AG04450 (cell line): ENCODE data around the gene TBCD. TPM values are rescaled to one million over a fixed set of nuclear protein-coding genes. Genes with fewer than 3 reads are reported as not detected.

ENCODE experiments used
- CTCF ChIA-PET: fragments of 300-600, 350-600 bp; formaldehyde crosslinking; extraction: SDS; loops from one replicate; lab custom pipeline; 2022; ENCODE audit warnings: antibody characterized with exemption, inconsistent platforms; lab: Charles Lee
- POLR2A ChIA-PET: fragments of 350-600 bp; formaldehyde crosslinking; extraction: SDS; loops from one replicate; lab custom pipeline; 2021; ENCODE audit warnings: antibody characterized with exemption, inconsistent platforms; lab: Yijun Ruan, JAX
- DNase-seq: peaks from one replicate; pipeline ENCODE4 v3.0.0-alpha.2; 2011; ENCODE audit warnings: low read depth, low spot score
- H3K27ac ChIP-seq: one replicate; pipeline ENCODE4 v1.5.1; 2012; ENCODE audit warnings: low read depth, low read length, control low read depth
- H3K27me3 ChIP-seq: one replicate; pipeline ENCODE4 v1.6.0; 2012; ENCODE audit warnings: low read length; ENCODE audit not compliant: control insufficient read depth, insufficient read depth
- H3K4me3 ChIP-seq: 2 replicates; pipeline ENCODE4 v1.5.1; 2011; ENCODE audit warnings: mild to moderate bottlenecking, low read depth, low read length, control low read depth
- H3K9me3 ChIP-seq: 2 replicates; pipeline ENCODE4 v1.5.1; 2012; ENCODE audit warnings: low read length; ENCODE audit not compliant: control insufficient read depth, insufficient read depth
- CTCF ChIP-seq: IDR thresholded peaks from 2 replicates; pipeline ENCODE4 v1.5.1; 2011; ENCODE audit warnings: low read depth, low read length, control low read depth, inconsistent platforms
- polyA plus RNA-seq: library from polyadenylated mRNA; depleted of rRNA; stranded (reverse); fragments of >200 nt; gene quantifications from 2 replicates; pipeline ENCODE4 v1.2.3, GENCODE V29; 2011

The TBCD gene
- polyA plus RNA-seq, 1 experiment = 28.5 TPM

DNA sequence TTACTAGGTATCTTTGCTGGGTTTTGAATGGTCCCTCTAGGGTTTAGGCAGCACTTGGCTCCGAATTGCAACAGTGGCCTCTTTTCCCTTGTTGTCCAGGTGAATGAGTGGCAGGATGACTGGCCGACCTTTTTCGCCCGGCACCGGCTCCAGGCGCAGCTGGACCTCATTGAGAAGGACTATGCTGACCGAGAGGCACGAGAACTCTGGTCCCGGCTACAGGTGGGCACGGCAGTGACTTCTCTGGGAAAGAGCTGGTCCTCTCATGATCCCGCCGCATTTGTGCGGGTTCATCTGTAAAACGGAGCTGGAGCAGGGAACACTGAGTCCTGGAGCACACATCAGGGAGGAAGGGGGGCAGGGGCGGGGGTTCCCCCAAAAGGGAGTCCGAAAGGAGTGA is 3.1 kb upstream of the TBCD start:
- POLR2A ChIA-PET = interaction anchor here (0.6 kb wide), 1 partner anchor 139 kb away, joined by 8 read pairs; no protein-coding TSS in a partner anchor
- CTCF ChIA-PET = no interaction called here
- DNase-seq = no peak

GRCh38 chr17:82750241-82750908 is 1.5 kb upstream of the TBCD start:
- Histone ChIP-seq H3K9me3 (peaks cover 16% of the 10 kb centered on the region), H3K27ac (no peak overlapping the region), H3K4me3 (no peak overlapping the region), H3K27me3 (no peaks in the 10 kb centered on the region)
- ChIA-PET CTCF (no interaction called here), POLR2A (no interaction called here)
- no peak for DNase-seq
- no peak for TF ChIP-seq CTCF

More for the DNA sequence above, 3.1 kb upstream of the TBCD start:
- Histone ChIP-seq H3K4me3 (no peak overlapping the region), H3K27ac (no peak overlapping the region), H3K27me3 (no peaks in the 10 kb centered on the region), H3K9me3 (peaks cover 16% of the 10 kb centered on the region)
- no peak for TF ChIP-seq CTCF

DNA sequence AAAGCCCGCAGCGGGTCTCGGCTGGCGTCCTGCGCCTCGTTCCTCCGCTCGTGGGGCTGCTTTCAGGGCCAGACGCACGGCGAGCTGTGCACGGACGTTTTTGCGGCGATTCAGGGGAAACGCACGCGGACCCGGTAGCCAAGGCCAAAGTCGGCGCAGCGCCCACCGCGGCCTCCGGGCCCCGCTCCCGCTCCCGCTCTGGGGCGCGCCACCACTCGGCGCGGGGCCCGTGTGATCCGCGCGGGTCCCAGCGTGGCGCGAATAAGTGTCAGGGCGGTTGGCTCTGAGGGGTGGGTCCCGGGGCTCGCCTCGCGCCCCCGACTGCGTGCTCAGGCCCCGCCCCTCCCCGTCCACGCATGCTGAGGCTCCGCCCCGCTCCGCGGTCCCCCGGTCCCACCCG is 694 bp upstream of the TBCD start:
- peaks cover 13% of the 10 kb centered on the region for H3K9me3 ChIP-seq
- ChIA-PET POLR2A (no interaction called here), CTCF (no interaction called here)
- no peaks in the 10 kb centered on the region for H3K27me3 ChIP-seq
- TF ChIP-seq CTCF = no peak
- peak overlapping the region; percentile 62 for H3K4me3 ChIP-seq
- DNase-seq = no peak
- H3K27ac ChIP-seq = no peak overlapping the region

DNA sequence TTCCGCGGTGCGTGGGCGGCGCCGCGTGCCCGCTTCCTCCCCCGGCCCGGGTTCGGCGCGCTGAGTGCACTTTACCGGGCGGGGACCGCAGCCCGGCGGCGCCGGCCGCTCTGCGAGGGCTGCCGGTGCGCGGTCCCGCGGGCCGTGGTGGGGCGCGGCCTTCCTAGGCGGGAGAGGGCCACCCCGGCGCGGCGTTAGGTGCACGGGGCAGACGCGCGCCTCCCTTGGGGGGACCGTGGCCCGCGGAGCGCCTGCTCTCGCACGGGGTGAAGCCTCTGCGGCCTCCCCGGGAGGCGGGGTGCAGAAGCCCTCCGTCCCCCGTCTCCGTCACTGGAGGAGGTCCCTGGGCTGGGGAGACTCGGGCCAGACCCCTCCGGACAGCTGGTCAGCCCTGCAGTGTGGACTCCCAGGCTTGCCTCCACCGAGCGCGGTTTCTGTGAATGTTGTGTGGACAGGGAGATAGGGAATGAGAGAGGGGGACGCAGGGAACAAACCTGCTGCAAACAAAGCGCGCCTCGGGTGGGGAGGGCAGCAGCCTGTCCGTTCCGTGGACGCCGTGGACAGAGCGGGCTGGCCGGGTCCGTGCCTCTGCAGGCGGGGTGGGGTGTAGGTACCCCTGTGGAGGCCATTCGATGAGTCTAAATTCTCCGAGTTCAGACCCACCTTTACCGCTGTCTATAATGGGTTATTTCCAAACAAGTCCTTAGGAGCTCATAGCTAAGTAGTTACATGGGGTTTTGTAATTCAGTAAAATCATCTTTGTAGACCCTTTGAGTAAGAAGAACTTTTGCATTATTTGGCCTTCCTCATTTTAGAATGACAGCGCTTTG is 721 bp downstream of the TBCD start:
- ChIA-PET CTCF (no interaction called here), POLR2A (no interaction called here)
- DNase-seq = no peak
- TF ChIP-seq CTCF = no peak
- Histone ChIP-seq H3K9me3 (peaks cover 9% of the 10 kb centered on the region), H3K27me3 (no peaks in the 10 kb centered on the region), H3K4me3 (peak overlapping the region; percentile 86), H3K27ac (no peak overlapping the region)

DNA sequence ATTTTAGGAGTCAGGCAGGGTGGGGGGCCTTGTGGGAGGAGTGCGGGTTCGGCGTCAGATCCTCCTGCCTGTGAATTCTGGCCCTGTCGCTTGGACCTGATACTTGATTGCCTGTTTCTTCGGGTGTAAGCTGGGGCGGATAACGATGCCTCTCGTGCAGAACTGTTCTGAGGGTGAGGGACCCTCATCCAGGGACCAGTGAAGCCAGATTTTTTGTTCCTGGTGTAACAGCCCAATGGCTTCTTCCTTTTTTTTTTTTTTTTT is 1.3 kb downstream of the TBCD start:
- Histone ChIP-seq H3K9me3 (peaks cover 9% of the 10 kb centered on the region), H3K4me3 (peak overlapping the region; percentile 86), H3K27me3 (no peaks in the 10 kb centered on the region), H3K27ac (no peak overlapping the region)
- no peak for DNase-seq
- TF ChIP-seq CTCF = no peak
- CTCF ChIA-PET = interaction anchor here (1.0 kb wide), 1 partner anchor 28 kb away, joined by 3 read pairs; no protein-coding TSS in a partner anchor
- POLR2A ChIA-PET = no interaction called here
